Left forelimb (tissue), 1 donor: Measurements from ENCODE around the gene LRIT3.

Experiments used
- DNase-seq: peaks from one replicate; pipeline ENCODE4 v3.0.0-alpha.2; 2018; ENCODE audit warnings: low spot score

LRIT3 gene

DNA sequence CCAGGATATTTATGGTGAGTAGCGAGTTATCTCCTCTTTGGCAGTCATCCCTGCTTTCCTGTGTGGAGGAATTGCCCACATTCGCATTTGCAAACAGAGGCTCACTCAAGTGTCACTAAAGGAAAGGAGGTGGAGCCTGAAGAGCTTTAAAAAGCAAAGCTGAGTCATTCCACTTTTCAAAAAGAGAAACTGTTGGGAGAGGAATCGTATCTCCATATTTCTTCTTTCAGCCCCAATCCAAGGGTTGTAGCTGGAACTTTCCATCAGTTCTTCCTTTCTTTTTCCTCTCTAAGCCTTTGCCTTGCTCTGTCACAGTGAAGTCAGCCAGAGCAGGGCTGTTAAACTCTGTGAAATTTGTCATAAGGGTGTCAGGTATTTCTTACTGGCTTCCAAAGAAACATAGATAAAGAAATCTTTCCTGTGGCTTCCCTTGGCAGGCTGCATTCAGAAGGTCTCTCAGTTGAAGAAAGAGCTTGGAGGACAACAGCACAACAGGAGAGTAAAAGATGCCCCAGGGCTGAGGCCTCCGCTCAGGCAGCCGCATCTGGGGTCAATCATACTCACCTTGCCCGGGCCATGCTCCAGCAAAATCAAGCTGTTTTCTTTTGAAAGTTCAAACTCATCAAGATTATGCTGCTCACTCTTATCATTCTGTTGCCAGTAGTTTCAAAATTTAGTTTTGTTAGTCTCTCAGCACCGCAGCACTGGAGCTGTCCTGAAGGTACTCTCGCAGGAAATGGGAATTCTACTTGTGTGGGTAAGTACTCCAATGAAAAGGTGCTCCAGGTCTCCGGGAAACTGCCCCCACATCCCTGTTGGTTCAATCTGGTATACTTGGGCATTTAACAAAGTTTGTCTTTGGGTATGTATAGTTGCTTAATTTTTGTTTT, 65.0 kb downstream of the LRIT3 start, which contains the start of gene EGF:
Gene EGF (plus strand): TSS at position 178 of the 890 bp plus-strand sequence. CDS start 453 bp downstream, at position 631.
- DNase-seq, result no peak

DNA sequence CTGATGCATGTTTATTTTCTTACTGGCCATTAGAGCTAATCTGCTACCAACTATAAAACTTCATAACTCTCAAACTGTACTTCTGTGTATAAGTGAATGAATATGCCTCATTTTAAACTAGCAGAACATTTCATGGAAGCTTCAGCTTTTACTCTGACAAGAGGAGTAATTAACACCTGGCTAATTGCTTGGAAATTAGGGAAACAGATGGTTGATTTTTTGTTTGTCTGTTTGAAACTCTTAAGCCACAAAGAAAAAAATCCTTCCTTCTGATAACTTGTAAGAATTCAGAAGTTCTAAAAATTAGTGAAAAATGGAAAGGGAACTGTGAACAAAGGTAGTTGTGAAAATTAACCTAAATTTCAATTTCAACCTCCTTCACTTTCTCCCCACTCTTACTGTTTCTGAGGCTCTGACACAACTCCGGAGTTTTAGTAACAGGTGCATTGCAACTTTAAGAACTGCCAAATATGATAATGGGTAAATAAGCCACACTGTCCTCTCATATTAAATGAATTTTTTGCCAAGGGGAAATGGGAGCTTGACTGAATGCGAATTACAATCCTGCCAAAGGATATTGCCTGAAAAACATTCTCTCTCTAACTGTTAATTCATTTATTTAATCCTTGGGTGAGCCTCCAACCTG, 65.8 kb downstream of the LRIT3 start:
- DNase-seq, result no peak

DNA sequence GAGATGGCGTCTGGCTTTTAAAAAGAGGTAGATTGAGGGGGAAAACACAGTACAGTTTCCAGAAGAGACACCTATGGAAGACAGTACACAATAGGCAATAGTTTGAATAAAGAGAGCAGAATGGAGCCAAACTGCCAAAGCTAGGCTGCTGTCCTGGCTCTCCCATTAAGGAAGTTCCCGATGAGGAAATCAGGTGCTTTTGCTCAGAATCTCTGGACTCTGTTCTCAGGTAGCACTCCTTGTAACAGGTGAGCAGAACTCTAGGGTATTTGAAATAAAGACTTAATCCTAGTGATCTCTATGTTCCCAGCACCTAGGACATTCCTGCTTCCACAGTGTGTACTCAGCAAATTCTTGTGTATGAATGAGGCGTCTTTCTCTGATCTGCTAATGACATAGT, 66.4 kb downstream of the LRIT3 start:
- no peak for DNase-seq

DNA sequence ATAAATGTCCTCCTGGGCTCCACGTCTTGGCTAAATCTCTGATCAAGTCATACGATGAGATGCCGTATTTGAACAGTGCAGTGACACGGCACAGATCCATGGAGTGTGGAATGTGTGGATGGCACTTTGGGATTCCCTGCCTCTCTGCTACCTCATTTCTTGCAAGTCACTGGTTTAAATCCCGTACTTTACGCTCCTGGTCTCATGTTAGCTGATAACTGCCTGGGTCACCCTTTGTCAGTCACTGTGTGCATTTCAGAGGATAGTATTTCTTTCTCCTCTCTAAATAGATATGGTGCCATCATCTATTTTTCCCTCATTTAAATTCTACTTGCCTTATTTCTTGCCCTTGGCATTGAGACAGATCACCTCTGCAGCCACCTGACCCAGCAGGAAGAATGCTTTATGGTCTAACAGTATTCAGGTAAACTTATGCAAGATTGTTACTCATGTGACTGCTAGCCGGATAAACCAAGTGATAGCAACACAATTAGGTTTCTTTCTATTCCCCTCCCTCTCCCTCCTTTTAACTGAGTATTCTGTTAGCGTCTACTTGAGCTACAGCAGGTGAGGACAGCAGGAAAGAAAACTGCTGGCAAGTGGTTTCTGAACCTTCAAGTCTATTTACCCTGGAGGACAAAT, 67.6 kb downstream of the LRIT3 start:
- no peak for DNase-seq

DNA sequence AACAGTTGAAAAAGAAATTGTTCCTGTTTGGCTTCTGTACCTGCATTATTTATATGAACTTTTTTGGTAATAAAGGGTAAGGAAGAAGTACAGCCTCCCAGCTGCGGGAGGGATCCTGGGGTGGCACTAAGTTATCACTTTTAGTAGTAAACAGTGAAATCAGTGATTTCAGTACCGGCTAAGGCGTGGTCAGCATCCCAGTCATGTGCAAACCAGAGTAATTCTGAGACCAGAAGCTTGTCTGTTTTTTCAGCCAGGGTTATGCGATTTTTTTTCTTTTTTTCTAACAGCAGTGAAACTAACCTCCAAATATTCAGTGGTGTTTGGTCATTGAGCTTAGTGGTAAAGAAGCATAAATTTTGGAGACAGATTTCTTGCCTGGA, 68.1 kb downstream of the LRIT3 start:
- no peak for DNase-seq

DNA sequence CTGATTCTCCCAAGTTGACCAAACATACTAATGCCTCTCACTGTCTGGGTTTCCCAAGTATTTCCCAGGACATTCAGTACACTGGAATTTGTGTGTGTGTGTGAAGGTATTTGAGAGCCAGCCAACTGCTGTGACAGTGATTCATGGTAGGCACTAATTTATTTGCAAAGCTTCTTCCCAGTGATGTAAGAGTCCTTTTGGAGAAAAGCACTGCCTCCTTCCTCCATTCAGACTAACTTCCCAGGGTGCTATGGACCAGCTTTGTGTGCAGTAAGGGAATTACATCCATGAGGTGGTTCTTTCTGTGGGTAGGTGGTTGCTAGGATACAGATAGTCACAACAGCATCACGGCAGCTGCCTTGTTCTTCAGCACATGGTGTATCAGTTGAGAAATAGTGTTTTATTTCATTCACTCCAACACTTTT, 73.5 kb downstream of the LRIT3 start:
- DNase-seq, result no peak
